HepG2 (cell line): ENCODE data around the gene ALPK3. TPM values are rescaled to one million over a fixed set of nuclear protein-coding genes. Genes with fewer than 3 reads are reported as not detected.

Experiments used
- ATAC-seq: fragments of 200-7000 bp; cut with Tn5 transposase; 3 replicates; pipeline ENCODE4 v1.9.1; 2020; ENCODE audit warnings: mild to moderate bottlenecking, moderate library complexity
- BruUV-seq: library from RNA; stranded (reverse); fragments of 400-500 nt; replicated peaks from 2 replicates; lab custom pipeline; 2021; lab: Mats Ljungman, UMichigan
- CTCF ChIA-PET: fragments of 300-600 bp; formaldehyde crosslinking; extraction: SDS; loops from one replicate; lab custom pipeline; 2021; ENCODE audit warnings: low total read pairs, inconsistent platforms, low intra/inter-chr PET ratio; lab: Yijun Ruan, JAX
- POLR2A ChIA-PET: fragments of 350-600 bp; sonication (Branson Sonifier 250); formaldehyde crosslinking; loops from one replicate; lab custom pipeline; 2020; ENCODE audit warnings: antibody characterized with exemption, inconsistent platforms; lab: Yijun Ruan, JAX
- DNase-seq: peaks from one replicate; pipeline ENCODE4 v3.0.0-alpha.2; 2015; ENCODE audit warnings: low spot score
- FAIRE-seq: peaks from 3 replicates; lab custom pipeline; 2011; peaks lifted over from hg19 to GRCh38; lab: Jason Lieb, UNC
- H2AFZ ChIP-seq: one replicate; pipeline ENCODE4 v1.6.1; 2011; ENCODE audit warnings: low read length, inconsistent platforms
- H3K27ac ChIP-seq: fragments of 300-600 bp; 3 replicates; pipeline ENCODE4 v1.8.0; 2011; ENCODE audit warnings: mixed run types, mild to moderate bottlenecking, mixed read lengths, low read length, inconsistent platforms; ENCODE audit not compliant: insufficient read depth; ENCODE audit errors: extremely low read length
- H3K27me3 ChIP-seq, 2 experiments: fragments of 200-600 bp in 1 of 2; 2 replicates in 1 of 2; 3 replicates in 1 of 2; pipeline versions ENCODE4 v1.6.0 to v1.8.0; 2011; ENCODE audit warnings: low read length in 2 of 2, mild to moderate bottlenecking in 2 of 2, moderate library complexity in 2 of 2, inconsistent platforms in 1 of 2; ENCODE audit not compliant: insufficient read depth in 2 of 2, control insufficient read depth in 1 of 2
- H3K36me3 ChIP-seq, 2 experiments: fragments of 200-600 bp in 1 of 2; replicated peaks in 1 of 2; 2 replicates in 1 of 2; 3 replicates in 1 of 2; pipeline versions ENCODE4 v1.5.1 to v1.8.0; 2011; ENCODE audit warnings: low read length in 2 of 2, inconsistent platforms in 1 of 2; ENCODE audit not compliant: insufficient read depth in 2 of 2, control insufficient read depth in 1 of 2
- H3K4me1 ChIP-seq: 2 replicates; pipeline ENCODE4 v1.5.1; 2012; ENCODE audit warnings: low read length, inconsistent platforms; ENCODE audit not compliant: insufficient read depth
- H3K4me2 ChIP-seq: 2 replicates; pipeline ENCODE4 v1.6.0; 2011; ENCODE audit warnings: low read depth, low read length, inconsistent platforms
- H3K4me3 ChIP-seq, 3 experiments: fragments of 200-600 bp in 1 of 3; sonication (generic), shearing (Covaris generic) in 1 of 3; replicated peaks in 1 of 3; 2 replicates each; pipeline ENCODE4 v1.5.1; 2011 to 2016; ENCODE audit warnings: low read length in 3 of 3, inconsistent platforms in 2 of 3, low read depth in 2 of 3, mild to moderate bottlenecking in 2 of 3, control low read depth in 1 of 3, mixed read lengths in 1 of 3; ENCODE audit not compliant: insufficient read depth in 1 of 3
- H3K79me2 ChIP-seq: one replicate; pipeline ENCODE4 v1.6.1; 2011; ENCODE audit warnings: low read length, inconsistent platforms; ENCODE audit not compliant: insufficient read depth
- H3K9ac ChIP-seq: 2 replicates; pipeline ENCODE4 v1.6.0; 2011; ENCODE audit warnings: mild to moderate bottlenecking, low read depth, low read length, inconsistent platforms; ENCODE audit not compliant: insufficient read depth
- H3K9me3 ChIP-seq: 2 replicates; pipeline ENCODE4 v1.5.1; 2012; ENCODE audit warnings: mild to moderate bottlenecking, low read length
- H4K20me1 ChIP-seq: 2 replicates; pipeline ENCODE4 v1.6.0; 2011; ENCODE audit warnings: inconsistent platforms, mild to moderate bottlenecking, low read length, moderate library complexity; ENCODE audit not compliant: insufficient read depth
- CHD2 ChIP-seq: IDR thresholded peaks from 2 replicates; pipeline ENCODE4 v1.6.1; 2011; ENCODE audit warnings: low read depth, low read length, improper control_type of control experiment
- JDP2 ChIP-seq: sonication (generic); formaldehyde crosslinking; IDR thresholded peaks from 2 replicates; pipeline ENCODE4 v1.8.1; 2022; ENCODE audit warnings: missing genetic modification reagents, borderline replicate concordance
- ZNF75D ChIP-seq: sonication (generic); formaldehyde crosslinking; IDR thresholded peaks from 2 replicates; pipeline ENCODE4 v1.8.1; 2023; ENCODE audit warnings: missing genetic modification reagents, mild to moderate bottlenecking, borderline replicate concordance
- ZNF788 ChIP-seq: sonication (generic); formaldehyde crosslinking; IDR thresholded peaks from 2 replicates; pipeline ENCODE4 v1.5.0; 2020; ENCODE audit warnings: mild to moderate bottlenecking, missing genetic modification reagents, borderline replicate concordance
- WGBS: methylation state at CpG from one replicate; pipeline ENCODE4 v1.1.6; 2017; ENCODE audit warnings: low lambda C conversion rate; 5-methylcytosine and 5-hydroxymethylcytosine counted together
- in situ Hi-C: cut with HindIII; loops from 2 replicates; pipeline ENCODE4 v1.10.0; 2017; ENCODE audit warnings: low pct_unique_long_range_greater_than_20kb; ENCODE audit not compliant: extremely low pct_ligation_motif_present
- intact Hi-C: fragments of 100-400 bp; cut with micrococcal nuclease; formaldehyde crosslinking; loops from one replicate; pipeline ENCODE4 v1.10.0; 2022; ENCODE audit not compliant: unreplicated experiment
- polyA plus RNA-seq, 8 experiments: library from polyadenylated mRNA; depleted of rRNA in 3 of 8; stranded (reverse) in 7 of 8; unstranded in 1 of 8; fragments of >200 nt; fragmentation: Illumina TruSeq in 4 of 8; extraction: Trizol in 4 of 8; gene quantifications; 2 replicates each; pipeline versions ENCODE4 v1.2.1 to v1.2.3, GENCODE V29; 2011 to 2016; ENCODE audit warnings: low read depth in 4 of 8, missing spikeins in 1 of 8, mixed read lengths in 1 of 8; ENCODE audit not compliant: insufficient read depth in 1 of 8
- total RNA-seq, 5 experiments: library from RNA; depleted of rRNA; stranded (reverse); fragments of >200 nt; fragmentation: Illumina TruSeq; extraction: Trizol; gene quantifications; 2 replicates each; pipeline ENCODE4 v1.2.3, GENCODE V29; 2016; ENCODE audit warnings: low read depth in 1 of 5
- TF ChIP-seq, protein P1 (sequence below): sonication (generic); formaldehyde crosslinking; IDR thresholded peaks from 2 replicates; pipeline ENCODE4 v1.8.1; 2023; ENCODE audit warnings: mild to moderate bottlenecking, inconsistent platforms, moderate library complexity, missing genetic modification reagents, borderline replicate concordance
- TF ChIP-seq, protein P2 (sequence below): sonication (generic); formaldehyde crosslinking; IDR thresholded peaks from 2 replicates; pipeline ENCODE4 v1.5.0; 2020; ENCODE audit warnings: missing genetic modification reagents
- TF ChIP-seq, protein P3 (sequence below): sonication (generic); formaldehyde crosslinking; IDR thresholded peaks from 2 replicates; pipeline ENCODE4 v1.5.0; 2020; ENCODE audit warnings: mild to moderate bottlenecking, missing genetic modification reagents

Gene ALPK3
- total and polyA plus RNA-seq, 2 of the 13 experiments (the other 11 are each of a cell fraction or from before 2014, with no cell fraction given), result 0.04 to 0.42 TPM

DNA sequence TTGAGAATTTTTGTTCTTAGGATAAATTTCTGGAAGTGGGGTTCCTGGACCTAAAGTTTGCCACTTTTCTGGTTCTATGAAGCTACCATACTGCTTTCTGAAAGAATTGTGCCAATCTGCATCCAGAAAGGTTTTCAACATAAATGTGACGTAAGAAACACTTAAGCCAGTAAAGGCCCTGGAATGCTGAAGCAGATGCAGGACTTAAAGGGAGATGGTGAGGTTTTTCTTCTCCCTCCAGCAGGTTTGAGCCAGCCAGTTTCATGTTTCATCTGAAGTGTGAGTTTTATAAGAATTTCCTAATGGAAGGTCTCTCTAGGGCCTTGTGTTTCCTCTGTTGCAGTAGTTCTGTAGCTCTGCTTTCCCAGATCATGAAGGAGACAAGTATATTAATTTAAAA lies 35.7 kb upstream of the ALPK3 start:
- no peak overlapping the region for H2AFZ ChIP-seq
- intact Hi-C loops (no loop called here), in situ Hi-C loops (no loop called here)
- BruUV-seq, result no TSS peak
- no peak overlapping the region for H3K27ac ChIP-seq
- ATAC-seq, result no peak
- no peaks in the 10 kb centered on the region; a peak in 1 of 5 replicates for H3K27me3 ChIP-seq
- peaks cover 40 to 56% of the 10 kb centered on the region in 2 experiments for H3K36me3 ChIP-seq
- peaks cover 11% of the 10 kb centered on the region for H3K4me1 ChIP-seq
- CTCF ChIA-PET, result no interaction called here
- peaks cover 10% of the 10 kb centered on the region for H3K79me2 ChIP-seq
- TF ChIP-seq ZNF788 (CRISPR knock-in tag), result no peak
- no peak overlapping the region for H3K9ac ChIP-seq
- POLR2A ChIA-PET, result no interaction called here
- no peak for DNase-seq
- no peak overlapping the region for H3K4me3 ChIP-seq
- 89% methylated on average over 1 of the region's 1 CpG for whole genome bisulfite sequencing
- 0 out of 2 replicates have a peak, but pooled peaks cover 3% of the 10 kb centered on the region for H4K20me1 ChIP-seq
- no peaks in the 10 kb centered on the region for H3K9me3 ChIP-seq
- no peak for FAIRE-seq
- H3K4me2 ChIP-seq, result no peak overlapping the region

DNA sequence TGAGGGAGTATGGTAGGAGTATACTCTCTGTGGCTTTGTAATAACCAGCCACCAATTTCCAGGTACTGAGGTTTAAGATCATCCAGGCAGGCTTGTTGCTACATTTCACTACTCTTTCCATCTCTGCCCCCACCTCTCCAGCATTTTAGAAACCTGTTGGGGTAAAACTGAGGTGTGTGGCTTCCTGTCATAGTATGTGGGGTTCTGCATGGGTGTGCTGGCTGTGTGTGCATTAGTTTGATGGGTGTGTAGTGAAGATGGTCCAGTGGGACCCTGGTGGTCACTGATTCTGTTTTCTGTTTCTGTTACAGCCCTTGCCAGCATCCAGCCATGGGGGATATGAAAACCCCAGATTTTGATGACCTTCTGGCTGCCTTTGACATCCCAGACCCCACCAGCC lies 34.8 kb upstream of the ALPK3 start:
- BruUV-seq, result no TSS peak
- no peak for FAIRE-seq
- peaks cover 8% of the 10 kb centered on the region for H3K4me1 ChIP-seq
- no peak overlapping the region for H3K4me2 ChIP-seq
- POLR2A ChIA-PET, result no interaction called here
- TF ChIP-seq ZNF75D (CRISPR knock-in tag) (no peak), JDP2 (CRISPR knock-in tag) (no peak), CHD2 (no peak)
- TF ChIP-seq, protein P1, sequence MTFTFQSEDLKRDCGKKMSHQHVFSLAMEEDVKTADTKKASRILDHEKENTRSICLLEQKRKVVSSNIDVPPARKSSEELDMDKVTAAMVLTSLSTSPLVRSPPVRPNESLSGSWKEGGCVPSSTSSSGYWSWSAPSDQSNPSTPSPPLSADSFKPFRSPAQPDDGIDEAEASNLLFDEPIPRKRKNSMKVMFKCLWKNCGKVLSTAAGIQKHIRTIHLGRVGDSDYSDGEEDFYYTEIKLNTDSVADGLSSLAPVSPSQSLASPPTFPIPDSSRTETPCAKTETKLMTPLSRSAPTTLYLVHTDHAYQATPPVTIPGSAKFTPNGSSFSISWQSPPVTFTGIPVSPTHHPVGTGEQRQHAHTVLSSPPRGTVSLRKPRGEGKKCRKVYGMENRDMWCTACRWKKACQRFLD (CRISPR knock-in tag), result no peak
- TF ChIP-seq, protein P2, sequence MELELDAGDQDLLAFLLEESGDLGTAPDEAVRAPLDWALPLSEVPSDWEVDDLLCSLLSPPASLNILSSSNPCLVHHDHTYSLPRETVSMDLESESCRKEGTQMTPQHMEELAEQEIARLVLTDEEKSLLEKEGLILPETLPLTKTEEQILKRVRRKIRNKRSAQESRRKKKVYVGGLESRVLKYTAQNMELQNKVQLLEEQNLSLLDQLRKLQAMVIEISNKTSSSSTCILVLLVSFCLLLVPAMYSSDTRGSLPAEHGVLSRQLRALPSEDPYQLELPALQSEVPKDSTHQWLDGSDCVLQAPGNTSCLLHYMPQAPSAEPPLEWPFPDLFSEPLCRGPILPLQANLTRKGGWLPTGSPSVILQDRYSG (CRISPR knock-in tag), result no peak
- TF ChIP-seq, protein P3, sequence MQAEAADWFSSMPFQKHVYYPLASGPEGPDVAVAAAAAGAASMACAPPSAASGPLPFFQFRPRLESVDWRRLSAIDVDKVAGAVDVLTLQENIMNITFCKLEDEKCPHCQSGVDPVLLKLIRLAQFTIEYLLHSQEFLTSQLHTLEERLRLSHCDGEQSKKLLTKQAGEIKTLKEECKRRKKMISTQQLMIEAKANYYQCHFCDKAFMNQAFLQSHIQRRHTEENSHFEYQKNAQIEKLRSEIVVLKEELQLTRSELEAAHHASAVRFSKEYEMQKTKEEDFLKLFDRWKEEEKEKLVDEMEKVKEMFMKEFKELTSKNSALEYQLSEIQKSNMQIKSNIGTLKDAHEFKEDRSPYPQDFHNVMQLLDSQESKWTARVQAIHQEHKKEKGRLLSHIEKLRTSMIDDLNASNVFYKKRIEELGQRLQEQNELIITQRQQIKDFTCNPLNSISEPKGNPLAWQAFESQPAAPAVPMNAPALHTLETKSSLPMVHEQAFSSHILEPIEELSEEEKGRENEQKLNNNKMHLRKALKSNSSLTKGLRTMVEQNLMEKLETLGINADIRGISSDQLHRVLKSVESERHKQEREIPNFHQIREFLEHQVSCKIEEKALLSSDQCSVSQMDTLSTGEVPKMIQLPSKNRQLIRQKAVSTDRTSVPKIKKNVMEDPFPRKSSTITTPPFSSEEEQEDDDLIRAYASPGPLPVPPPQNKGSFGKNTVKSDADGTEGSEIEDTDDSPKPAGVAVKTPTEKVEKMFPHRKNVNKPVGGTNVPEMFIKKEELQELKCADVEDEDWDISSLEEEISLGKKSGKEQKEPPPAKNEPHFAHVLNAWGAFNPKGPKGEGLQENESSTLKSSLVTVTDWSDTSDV (CRISPR knock-in tag), result no peak
- TF ChIP-seq, all 625 proteins: peak for 0
- Histone ChIP-seq H3K9ac (no peak overlapping the region), H2AFZ (no peak overlapping the region), H3K36me3 (peaks cover 43 to 61% of the 10 kb centered on the region in 2 experiments), H3K4me3 (no peak overlapping the region), H4K20me1 (0 out of 2 replicates have a peak, but pooled peaks cover 3% of the 10 kb centered on the region), H3K27me3 (no peaks in the 10 kb centered on the region; a peak in 1 of 5 replicates), H3K79me2 (peaks cover 16% of the 10 kb centered on the region), H3K27ac (no peak overlapping the region), H3K9me3 (no peaks in the 10 kb centered on the region)
- ATAC-seq, result no peak
- in situ Hi-C loops (no loop called here), intact Hi-C loops (no loop called here)
- CTCF ChIA-PET, result no interaction called here
- no peak for DNase-seq
